MG63 (cell line): Measurements from ENCODE around the gene RASGRF1. TPM values are rescaled to one million over a fixed set of nuclear protein-coding genes. Genes with fewer than 3 reads are reported as not detected.
A peak's percentile ranks its signal among the peaks of the same experiment; 100 is the strongest.

ENCODE experiments used
- DNase-seq: peaks from one replicate; pipeline ENCODE4 v3.0.0-alpha.2; 2020
- H3K27me3 ChIP-seq: fragments of 250-450 bp; sonication (Bioruptor Pico); 2 replicates; pipeline ENCODE4 v1.5.1; 2020; ENCODE audit warnings: mild to moderate bottlenecking, moderate library complexity
- H3K36me3 ChIP-seq: fragments of 250-450 bp; sonication (Bioruptor Pico); 2 replicates; pipeline ENCODE4 v1.5.1; 2020; ENCODE audit warnings: mild to moderate bottlenecking, moderate library complexity
- H3K4me3 ChIP-seq: fragments of 250-450 bp; sonication (Bioruptor Pico); 2 replicates; pipeline ENCODE4 v1.5.1; 2020; ENCODE audit warnings: mild to moderate bottlenecking, moderate library complexity
- H3K9me3 ChIP-seq: fragments of 250-450 bp; sonication (Bioruptor Pico); 2 replicates; pipeline ENCODE4 v1.5.1; 2020; ENCODE audit warnings: mild to moderate bottlenecking, moderate library complexity
- total RNA-seq: library from RNA; depleted of rRNA; stranded (reverse); fragments of >200 nt; shearing (Covaris generic); gene quantifications from 2 replicates; pipeline ENCODE4 v1.2.3, GENCODE V29; 2014; ENCODE audit warnings: low replicate concordance

The RASGRF1 gene
- total RNA-seq, 1 experiment from 2014 or later: not detected

DNA sequence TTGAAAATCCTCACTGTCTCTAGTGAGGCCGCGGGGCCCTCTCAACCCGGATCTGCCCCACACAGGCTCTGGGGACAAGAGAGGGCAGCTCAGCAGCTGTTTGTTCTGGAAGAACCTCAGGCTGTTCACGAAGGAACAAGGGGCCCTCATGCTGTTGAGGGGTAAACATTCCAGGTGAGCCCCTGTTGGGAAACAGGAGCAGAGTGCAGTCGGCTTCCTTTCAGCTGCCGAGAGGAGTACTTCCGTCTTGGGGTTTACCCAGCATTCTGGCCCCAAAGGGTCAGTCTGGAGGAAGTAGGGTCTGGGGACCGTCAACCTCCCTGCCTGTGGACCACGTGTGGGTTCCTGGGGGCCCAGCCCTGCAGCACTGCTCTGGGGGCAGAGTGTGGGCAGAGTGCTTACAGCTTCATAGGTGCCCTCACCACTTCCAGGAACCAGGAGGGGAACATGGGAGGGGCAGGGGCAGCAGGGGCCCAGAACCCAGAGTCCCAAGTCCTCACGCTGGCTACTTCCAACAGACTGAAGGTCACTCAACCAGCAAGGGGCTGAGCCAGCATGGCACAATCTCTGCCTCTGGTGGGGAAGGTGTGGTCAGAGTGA lies 96.5 kb downstream of the RASGRF1 start:
- H3K4me3 ChIP-seq: no peak overlapping the region
- H3K36me3 ChIP-seq: no peaks in the 10 kb centered on the region
- H3K27me3 ChIP-seq: no peaks in the 10 kb centered on the region
- no peaks in the 10 kb centered on the region for H3K9me3 ChIP-seq
- DNase-seq: no peak

DNA sequence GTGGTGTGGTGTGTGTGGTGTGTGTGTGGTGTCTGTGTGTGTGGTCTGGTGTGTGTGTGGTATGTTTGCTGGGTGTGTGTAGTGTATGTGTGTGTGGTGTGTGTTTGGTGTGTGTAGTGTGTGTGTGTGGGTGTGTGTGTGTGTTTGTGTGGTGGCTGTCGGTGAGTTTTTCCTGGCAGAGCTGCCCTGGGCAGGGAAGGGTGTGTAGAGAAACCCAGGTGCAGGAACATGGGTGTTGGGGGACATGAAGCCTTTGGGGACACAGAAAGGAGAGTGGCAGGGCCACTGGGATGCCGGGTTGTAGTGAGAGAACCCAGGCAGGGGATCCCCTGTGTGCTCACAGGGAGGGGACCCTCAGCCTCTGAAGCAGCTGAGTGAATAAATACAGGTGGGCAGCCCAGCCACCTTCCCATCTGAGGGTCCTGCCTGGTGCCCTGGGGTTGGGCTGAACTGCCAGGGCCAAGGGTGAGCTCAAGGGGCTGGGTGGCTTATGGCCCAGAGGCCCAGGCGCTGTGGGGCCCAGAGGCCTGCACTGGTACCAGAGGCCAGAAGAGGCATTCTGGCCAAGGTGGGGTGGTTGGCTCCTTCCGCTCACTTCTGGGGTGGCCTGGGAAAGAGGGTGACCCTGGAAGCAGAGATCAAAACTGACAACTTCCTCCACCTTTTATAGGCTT lies 97.2 kb downstream of the RASGRF1 start:
- no peaks in the 10 kb centered on the region for H3K36me3 ChIP-seq
- H3K4me3 ChIP-seq: no peak overlapping the region
- no peak for DNase-seq

DNA sequence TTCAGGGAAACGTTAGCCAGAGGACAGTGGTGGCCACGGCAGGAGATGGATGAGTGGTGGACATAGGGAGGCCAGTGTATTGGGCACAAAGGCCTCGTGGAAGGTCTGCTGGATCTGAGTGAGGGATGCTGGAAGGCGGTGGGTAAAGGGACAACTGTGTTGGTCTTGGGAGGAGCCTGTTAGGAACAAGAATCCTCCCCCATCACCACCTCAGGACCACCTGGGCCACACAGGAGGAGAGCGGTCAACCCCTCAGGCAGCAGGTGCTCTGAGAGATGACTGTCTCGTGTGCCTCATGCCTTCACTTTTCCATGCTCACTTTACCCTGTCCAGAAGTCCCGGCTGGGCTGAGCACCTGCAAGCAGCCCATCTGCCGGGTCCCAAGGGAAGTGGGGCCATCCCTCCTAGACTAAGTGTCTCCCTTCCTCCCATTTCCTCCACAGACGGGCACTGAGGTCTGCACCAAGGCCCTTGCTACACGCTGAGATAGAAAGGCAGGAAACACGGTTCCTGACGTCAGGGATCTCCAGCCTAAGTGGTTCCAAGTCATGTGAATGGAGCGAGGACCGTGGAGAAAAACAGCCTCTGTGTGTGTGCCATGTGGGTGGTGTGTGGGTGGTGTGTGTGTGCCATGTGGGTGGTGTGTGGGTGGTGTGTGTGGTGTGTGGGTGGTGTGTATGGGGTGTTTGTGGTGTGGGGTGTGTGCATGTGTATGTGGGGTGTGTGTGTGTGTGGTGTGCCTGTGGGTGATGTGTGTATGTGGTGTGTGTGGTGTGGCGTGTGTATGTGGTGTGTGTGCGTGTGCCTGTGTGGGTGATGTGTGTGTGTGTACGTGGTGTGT lies 97.9 kb downstream of the RASGRF1 start:
- Histone ChIP-seq H3K27me3 (no peaks in the 10 kb centered on the region), H3K4me3 (no peak overlapping the region), H3K9me3 (no peaks in the 10 kb centered on the region), H3K36me3 (peaks cover 2% of the 10 kb centered on the region; the same call in 1 of the 2 replicates)
- DNase-seq: no peak

More for the DNA sequence above, 97.2 kb downstream of the RASGRF1 start:
- no peaks in the 10 kb centered on the region for H3K9me3 ChIP-seq
- H3K27me3 ChIP-seq: no peaks in the 10 kb centered on the region

DNA sequence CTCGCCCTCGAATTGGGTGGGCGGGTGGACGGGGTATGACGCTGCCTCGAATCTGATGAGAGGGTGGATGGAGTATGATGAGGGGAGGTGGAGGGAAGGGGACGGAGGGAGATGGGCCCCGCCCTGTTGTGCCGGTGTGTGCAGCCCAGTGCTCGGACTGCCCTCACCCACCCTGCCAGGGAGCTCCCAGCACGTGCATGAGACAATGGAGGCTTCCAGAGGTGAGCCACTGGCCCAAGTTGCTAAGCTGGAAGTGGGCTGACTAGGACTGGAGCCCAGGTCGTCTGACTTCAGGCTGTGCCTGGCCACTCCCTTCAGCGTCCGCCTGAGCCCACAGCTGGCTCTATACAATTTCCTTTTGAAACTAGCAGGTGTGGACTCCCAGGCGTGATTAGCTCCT lies 98.7 kb downstream of the RASGRF1 start:
- Histone ChIP-seq H3K4me3 (no peak overlapping the region), H3K27me3 (no peaks in the 10 kb centered on the region), H3K9me3 (no peaks in the 10 kb centered on the region), H3K36me3 (peaks cover 2% of the 10 kb centered on the region; the same call in 1 of the 2 replicates)
- no peak for DNase-seq

DNA sequence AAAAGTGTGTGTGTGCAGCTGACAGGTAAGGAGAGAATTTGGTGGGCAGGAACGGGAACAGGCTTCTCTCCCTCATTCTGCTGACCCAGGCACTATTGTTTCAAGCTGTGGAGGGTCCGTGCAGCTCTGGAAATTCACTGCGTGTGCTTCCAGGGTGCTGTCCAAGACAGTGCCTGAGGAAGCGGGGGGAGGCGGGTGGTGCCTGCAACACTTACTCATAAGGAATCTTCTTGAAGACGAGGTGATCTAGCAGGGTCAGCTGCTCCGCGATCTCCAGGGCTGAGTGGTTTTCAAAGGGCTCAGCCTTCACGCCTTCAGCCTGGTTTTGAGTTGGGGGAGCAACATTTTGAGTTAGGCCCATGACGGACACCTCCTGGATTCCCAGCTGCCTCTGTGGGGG lies 99.1 kb downstream of the RASGRF1 start:
- no peak overlapping the region for H3K4me3 ChIP-seq
- H3K9me3 ChIP-seq: no peaks in the 10 kb centered on the region
- no peak for DNase-seq
- peaks cover 2% of the 10 kb centered on the region; the same call in 1 of the 2 replicates for H3K36me3 ChIP-seq
- H3K27me3 ChIP-seq: no peaks in the 10 kb centered on the region

DNA sequence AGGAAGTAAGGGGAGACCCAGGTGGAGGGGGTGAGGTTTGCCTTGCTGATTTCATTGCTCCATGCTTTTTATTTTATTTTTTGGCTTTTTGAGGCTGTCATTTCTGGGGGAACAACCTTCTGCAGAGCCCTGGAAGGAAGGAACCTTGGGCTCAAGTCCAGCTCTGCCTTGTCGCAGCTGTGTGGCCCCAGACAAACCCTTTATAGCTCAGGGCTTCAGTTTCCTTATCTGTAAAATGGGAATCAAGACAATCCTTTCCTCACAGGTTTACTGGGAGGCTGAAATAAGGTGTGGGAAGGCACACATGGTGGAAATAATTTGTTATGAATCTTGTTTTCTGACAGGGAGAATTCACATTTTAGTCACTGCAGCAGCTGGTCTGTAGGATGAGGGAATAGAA lies 100.3 kb downstream of the RASGRF1 start:
- Histone ChIP-seq H3K27me3 (no peaks in the 10 kb centered on the region), H3K36me3 (peaks cover 2% of the 10 kb centered on the region; the same call in 1 of the 2 replicates), H3K9me3 (no peaks in the 10 kb centered on the region), H3K4me3 (no peak overlapping the region)
- no peak for DNase-seq

DNA sequence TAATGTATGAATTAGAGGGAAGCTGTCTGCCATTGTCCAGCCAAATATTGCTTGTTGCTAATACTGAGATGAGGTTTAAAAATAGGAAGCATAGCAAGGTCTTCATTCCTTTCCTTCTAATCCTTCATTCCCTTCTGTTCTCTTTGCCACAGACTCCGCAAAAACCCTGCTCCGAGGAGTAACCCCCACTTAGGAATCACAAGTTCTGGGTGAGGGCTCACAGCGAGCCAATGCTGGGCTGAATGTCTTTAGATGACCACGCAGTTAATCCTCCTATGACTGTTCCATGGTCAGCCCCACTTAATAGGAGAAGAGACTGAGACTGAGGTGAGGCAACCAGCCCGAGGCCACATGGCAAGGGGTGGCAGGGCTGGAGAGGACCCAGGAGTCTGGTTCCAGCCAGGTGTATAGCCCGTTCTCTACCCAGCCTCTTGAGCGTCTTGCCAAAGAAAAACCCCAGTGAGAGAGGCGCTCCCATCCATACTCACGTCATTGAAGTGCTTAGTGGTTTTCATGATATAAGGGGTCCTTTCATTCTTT lies 100.8 kb downstream of the RASGRF1 start:
- H3K36me3 ChIP-seq: peaks cover 2% of the 10 kb centered on the region; the same call in 1 of the 2 replicates
- DNase-seq: no peak
- no peak overlapping the region for H3K4me3 ChIP-seq
- no peaks in the 10 kb centered on the region for H3K27me3 ChIP-seq
- no peaks in the 10 kb centered on the region for H3K9me3 ChIP-seq

DNA sequence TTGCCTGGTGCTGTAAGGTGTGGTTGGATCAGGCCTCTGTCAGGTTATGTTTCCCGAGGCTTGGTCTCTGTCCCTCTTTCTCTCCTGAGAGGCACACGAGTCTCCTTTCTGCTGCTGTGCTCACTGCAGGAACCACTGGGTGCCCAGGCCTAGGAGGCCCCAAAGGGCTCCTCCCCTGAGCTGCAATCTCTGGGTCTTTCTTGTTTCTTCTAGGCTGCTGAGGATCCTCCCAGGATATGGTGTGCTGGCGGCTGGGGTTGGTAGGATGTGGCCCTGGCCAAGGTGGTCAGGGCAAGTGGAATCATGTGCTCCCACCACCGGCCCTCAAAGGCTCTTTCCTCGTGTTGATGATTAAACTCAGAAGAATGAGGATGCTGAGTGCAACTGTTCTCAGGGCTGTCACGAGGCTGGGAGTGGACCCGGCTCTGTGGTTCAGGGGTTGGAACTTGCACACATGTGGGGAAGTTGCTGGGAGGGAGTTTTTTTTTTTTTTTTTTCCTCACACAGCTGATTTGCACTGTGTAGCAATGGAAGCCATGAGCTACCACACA lies 102.1 kb downstream of the RASGRF1 start:
- DNase-seq: peak; percentile 89
- Histone ChIP-seq H3K4me3 (no peak overlapping the region), H3K27me3 (no peaks in the 10 kb centered on the region), H3K9me3 (no peaks in the 10 kb centered on the region), H3K36me3 (peaks cover 2% of the 10 kb centered on the region; the same call in 1 of the 2 replicates)

DNA sequence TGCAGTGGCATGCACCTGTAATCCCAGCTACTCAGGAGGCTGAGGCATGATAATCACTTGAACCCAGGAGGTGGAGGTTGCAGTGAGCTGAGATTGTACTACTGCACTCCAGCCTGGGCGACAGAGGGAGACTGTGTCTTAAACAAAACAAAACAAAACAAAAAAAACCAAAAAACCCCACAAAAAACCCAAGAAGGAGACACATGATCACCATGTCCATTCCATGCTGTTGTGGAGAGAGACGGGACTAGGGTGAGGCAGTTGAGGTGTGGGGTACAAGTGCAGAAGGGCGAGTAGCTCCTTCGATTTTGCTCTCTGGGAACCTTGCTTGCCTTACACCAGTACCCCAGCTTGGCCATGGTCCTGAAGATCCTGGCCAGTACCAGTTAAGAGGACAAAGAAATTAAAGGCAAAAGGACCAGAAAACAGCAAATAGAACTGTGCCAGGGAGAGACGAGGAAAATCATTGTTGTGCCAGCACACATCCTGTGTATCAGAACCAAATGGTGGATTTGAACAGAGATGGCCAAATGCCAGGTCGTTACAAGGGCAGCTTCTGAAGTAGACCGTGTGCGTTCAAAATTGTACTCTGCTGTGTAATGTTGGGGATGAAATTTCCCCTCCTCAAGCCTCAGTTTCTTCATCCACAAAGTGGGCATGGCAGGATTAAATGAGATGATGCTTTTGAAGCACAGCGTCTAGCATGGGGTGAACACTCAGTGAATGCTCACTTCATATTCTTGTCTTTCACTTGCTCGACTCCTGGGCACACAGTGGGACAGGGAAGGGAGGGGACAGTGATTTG lies 102.8 kb downstream of the RASGRF1 start:
- Histone ChIP-seq H3K36me3 (peaks cover 2% of the 10 kb centered on the region; the same call in 1 of the 2 replicates), H3K9me3 (no peaks in the 10 kb centered on the region), H3K4me3 (no peak overlapping the region), H3K27me3 (no peaks in the 10 kb centered on the region)
- no peak for DNase-seq

DNA sequence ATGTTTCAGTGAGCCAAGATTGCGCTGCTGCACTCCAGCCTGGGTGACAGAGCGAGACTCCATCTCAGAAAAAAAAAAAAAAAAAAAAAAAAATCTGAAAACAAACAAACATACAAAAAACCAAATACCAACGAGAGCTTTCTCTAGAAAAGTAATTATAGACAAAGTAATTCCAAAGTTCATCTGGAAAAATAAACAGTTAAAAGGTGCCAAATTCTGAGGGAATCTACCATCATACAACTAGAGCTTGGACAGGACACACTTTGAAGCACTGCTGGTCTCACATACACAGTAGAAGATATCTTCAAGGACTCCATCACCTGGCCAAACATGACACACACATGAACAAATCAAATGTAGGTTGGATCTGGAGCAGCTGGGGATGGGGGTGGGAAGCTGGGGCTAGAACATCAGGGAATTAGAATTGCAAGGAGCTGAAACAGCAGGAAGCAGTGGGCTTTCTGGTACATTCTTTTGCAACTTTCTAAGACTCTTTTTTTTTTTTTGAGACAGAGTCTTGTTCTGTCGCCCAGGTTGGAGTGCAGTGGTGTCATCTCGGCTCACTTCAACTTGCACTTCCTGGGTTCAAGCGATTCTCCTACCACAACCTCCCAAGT lies 104.6 kb downstream of the RASGRF1 start:
- no peak for DNase-seq
- H3K4me3 ChIP-seq: no peak overlapping the region
- no peaks in the 10 kb centered on the region for H3K9me3 ChIP-seq
- H3K36me3 ChIP-seq: peaks cover 2% of the 10 kb centered on the region; the same call in 1 of the 2 replicates
- H3K27me3 ChIP-seq: no peaks in the 10 kb centered on the region

DNA sequence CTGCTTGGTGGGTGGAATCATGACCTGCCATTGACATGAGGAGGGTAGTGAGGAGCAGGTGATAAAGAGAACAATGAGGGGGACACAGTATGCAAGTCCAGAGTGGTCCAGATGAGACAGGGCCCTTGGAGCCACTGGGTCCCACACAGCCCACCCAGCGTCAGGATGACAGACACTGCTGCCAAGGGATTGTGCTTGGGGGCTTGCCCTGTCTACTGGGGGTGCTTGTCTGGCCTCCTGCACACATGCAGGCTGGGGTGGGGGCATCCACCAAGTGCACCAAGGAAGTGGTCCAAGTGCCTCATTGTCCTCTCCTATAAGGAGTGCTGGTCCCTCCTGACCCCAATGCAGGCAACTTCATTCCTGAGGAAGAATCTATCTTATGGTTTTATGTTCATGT lies 106.5 kb downstream of the RASGRF1 start:
- Histone ChIP-seq H3K4me3 (no peak overlapping the region), H3K27me3 (no peaks in the 10 kb centered on the region), H3K9me3 (no peaks in the 10 kb centered on the region), H3K36me3 (peaks cover 2% of the 10 kb centered on the region; the same call in 1 of the 2 replicates)
- no peak for DNase-seq

DNA sequence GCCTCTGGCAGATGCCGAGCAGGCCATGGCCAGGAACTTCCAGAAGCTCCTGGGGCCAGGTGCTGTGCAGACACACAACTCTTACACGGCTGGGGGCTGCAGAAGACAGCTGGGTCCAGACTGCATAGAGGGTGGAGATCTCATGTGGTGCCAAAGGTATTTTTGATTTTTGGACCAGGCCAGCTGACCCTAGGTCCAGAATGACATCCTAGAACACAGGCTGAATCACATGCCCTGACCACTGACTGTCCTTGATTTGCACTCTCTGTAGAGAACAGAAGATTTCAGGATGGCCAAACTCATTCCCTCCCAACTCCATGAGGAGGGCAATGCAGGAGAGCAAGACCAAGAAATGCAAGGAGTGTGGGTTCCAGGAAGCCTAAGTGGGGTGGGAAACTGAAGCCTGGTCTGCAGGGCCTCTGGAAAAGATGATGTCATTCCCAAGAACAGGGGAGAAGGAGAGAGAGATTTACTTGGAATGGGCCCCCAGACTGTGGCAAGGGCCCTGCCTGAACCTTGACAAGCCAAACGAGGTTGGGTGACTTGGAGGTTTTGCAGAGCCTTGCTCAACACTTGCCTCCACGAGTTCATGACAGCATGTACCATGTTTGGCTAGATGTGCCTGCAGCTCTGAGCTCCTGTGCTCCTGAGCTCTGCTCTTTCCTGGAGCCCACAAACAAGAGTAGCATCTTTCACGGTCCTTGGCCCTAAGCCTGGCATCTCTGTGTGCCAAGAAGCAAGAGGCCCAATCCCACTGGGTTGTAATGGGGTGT lies 107.2 kb downstream of the RASGRF1 start:
- DNase-seq: no peak
- H3K36me3 ChIP-seq: peaks cover 2% of the 10 kb centered on the region; the same call in 1 of the 2 replicates
- no peak overlapping the region for H3K4me3 ChIP-seq
- no peaks in the 10 kb centered on the region for H3K27me3 ChIP-seq
- no peaks in the 10 kb centered on the region for H3K9me3 ChIP-seq

DNA sequence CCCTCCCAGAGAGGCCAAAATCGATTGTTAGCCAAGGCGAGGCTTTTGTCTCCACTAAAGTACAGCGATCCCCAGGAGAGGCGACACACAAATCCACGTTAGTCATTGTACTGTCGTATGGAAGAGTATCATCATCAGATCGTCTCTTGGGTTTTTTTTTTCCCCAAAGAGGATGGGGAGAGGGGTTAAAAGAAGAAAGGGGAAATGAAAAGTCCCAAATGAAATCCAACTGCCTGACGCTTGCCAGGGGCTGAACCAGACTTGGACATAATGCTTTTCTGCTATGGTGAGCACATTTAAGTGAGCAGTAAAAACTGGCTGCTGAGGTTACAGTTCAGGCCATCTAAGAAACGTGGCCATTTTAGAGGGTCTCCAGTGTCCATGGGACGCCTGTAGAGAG lies 107.8 kb downstream of the RASGRF1 start:
- Histone ChIP-seq H3K36me3 (no peaks in the 10 kb centered on the region), H3K4me3 (no peak overlapping the region), H3K9me3 (no peaks in the 10 kb centered on the region), H3K27me3 (no peaks in the 10 kb centered on the region)
- DNase-seq: no peak

DNA sequence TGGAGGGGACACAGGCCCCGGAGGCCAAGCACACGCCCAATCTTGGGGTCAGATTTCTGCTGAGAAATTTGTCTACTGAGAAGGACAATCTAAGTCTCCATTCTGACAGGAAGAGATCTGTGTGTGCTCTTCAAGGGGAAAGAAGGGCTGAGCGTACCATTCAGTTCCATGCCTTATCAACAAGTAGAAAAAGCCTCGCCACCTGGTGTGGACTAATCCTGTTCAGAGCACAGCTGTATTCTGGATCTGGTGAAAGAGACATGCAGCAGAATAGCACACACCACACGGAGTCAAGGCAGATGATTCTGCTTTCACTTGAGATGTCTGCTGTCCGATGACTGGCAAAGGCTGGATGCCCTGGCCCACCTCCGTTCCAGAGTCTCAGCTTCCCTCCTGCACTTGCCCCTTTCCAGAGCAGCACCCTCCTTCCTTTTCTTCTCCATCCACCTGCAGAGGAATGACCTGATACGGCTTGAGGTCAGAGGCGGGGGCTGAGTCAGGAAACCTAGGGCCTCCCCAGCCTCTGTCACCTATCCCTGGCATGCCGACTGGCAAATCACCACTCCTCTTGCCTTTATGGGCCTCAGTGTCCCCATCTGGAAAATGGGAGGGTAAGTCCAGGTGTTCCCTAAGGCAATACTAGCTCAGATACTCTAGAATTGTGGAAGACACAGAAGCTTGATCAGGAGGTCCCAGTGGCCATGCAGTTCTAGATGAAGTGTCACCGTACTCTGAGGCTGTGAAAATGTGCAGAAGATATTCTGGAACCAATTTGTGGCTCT lies 108.9 kb downstream of the RASGRF1 start:
- Histone ChIP-seq H3K36me3 (no peaks in the 10 kb centered on the region), H3K9me3 (no peaks in the 10 kb centered on the region), H3K4me3 (no peak overlapping the region), H3K27me3 (no peaks in the 10 kb centered on the region)
- no peak for DNase-seq
